GM12891 (cell line): ENCODE data around the gene MYLK.
A peak's percentile ranks its signal among the peaks of the same experiment; 100 is the strongest.
"Not testable (repeated sequence)": the region's sequence is repeated elsewhere in the genome, so short reads cannot be mapped to it uniquely, and the experiment has no call there.

Experiments
- DNase-seq: peaks from one replicate; pipeline ENCODE4 v3.0.0; 2011; ENCODE audit warnings: low spot score; ENCODE audit not compliant: insufficient read length
- FAIRE-seq: peaks from 2 replicates; lab custom pipeline; 2011; peaks lifted over from hg19 to GRCh38; lab: Jason Lieb, UNC
- PAX5 ChIP-seq: IDR thresholded peaks from 2 replicates; pipeline ENCODE4 v1.6.1; 2011; ENCODE audit warnings: low read length, moderate library complexity, mild to moderate bottlenecking; ENCODE audit not compliant: insufficient read depth, severe bottlenecking
- POLR2A ChIP-seq: IDR thresholded peaks from 2 replicates; pipeline ENCODE4 v1.6.1; 2011; ENCODE audit warnings: low read depth, low read length, control low read depth
- POLR2AphosphoS5 ChIP-seq: IDR thresholded peaks from 2 replicates; pipeline ENCODE4 v1.6.1; 2011; ENCODE audit warnings: low read depth, low read length, control low read depth
- POU2F2 ChIP-seq: IDR thresholded peaks from 2 replicates; pipeline ENCODE4 v1.6.1; 2011; ENCODE audit warnings: low read depth, mild to moderate bottlenecking, control low read depth, low read length, moderate library complexity
- SPI1 ChIP-seq: IDR thresholded peaks from 2 replicates; pipeline ENCODE4 v1.6.1; 2011; ENCODE audit warnings: low read depth, low read length, control low read depth
- TAF1 ChIP-seq: IDR thresholded peaks from 2 replicates; pipeline ENCODE4 v1.6.1; 2011; ENCODE audit warnings: low read depth, low read length, control low read depth

Gene MYLK

GRCh38 chr3:123621850-123622189 lies 262.3 kb downstream of the MYLK start:
- FAIRE-seq, result no peak
- TF ChIP-seq SPI1, result no peak
- TF ChIP-seq PAX5, result no peak
- TF ChIP-seq POLR2AphosphoS5, result no peak
- TF ChIP-seq POU2F2, result no peak
- TF ChIP-seq POLR2A, result no peak
- TF ChIP-seq TAF1, result no peak
- DNase-seq, result no peak

- DNase-seq, result no peak
- TF ChIP-seq POU2F2 (no peak), POLR2AphosphoS5 (no peak), TAF1 (no peak), SPI1 (no peak), PAX5 (no peak), POLR2A (no peak)
- FAIRE-seq, result no peak
Measured at GRCh38 chr3:123621186-123621849, 262.8 kb downstream of the MYLK start.

- DNase-seq (no peak), FAIRE-seq (no peak)
- TF ChIP-seq POU2F2 (no peak), SPI1 (no peak), POLR2A (no peak), POLR2AphosphoS5 (no peak), TAF1 (no peak), PAX5 (no peak)
Measured at GRCh38 chr3:123620343-123620742, 263.8 kb downstream of the MYLK start.

- FAIRE-seq, result no peak
- no peak for TF ChIP-seq TAF1
- TF ChIP-seq POLR2A, result no peak
- no peak for TF ChIP-seq POLR2AphosphoS5
- no peak for DNase-seq
Measured at GRCh38 chr3:123618768-123619484, 265.2 kb downstream of the MYLK start.

GRCh38 chr3:123618076-123618708 lies 265.9 kb downstream of the MYLK start:
- FAIRE-seq (peak; percentile 23), DNase-seq (no peak)
- TF ChIP-seq PAX5 (no peak), TAF1 (no peak), POU2F2 (no peak), POLR2A (no peak), SPI1 (no peak), POLR2AphosphoS5 (no peak)

- TF ChIP-seq POLR2A (no peak), POU2F2 (no peak), POLR2AphosphoS5 (no peak), TAF1 (no peak), SPI1 (no peak), PAX5 (no peak)
- DNase-seq (no peak), FAIRE-seq (no peak)
Measured at GRCh38 chr3:123616593-123616992, 267.5 kb downstream of the MYLK start.

- no peak for TF ChIP-seq PAX5
- TF ChIP-seq POLR2A, result no peak
- no peak for TF ChIP-seq SPI1
- no peak for TF ChIP-seq POU2F2
- no peak for TF ChIP-seq TAF1
- no peak for TF ChIP-seq POLR2AphosphoS5
- FAIRE-seq (no peak), DNase-seq (no peak)
Measured at GRCh38 chr3:123613543-123613942, 270.6 kb downstream of the MYLK start.

- FAIRE-seq, DNase-seq: not testable (repeated sequence)
Measured at GRCh38 chr3:123611674-123612073, 272.5 kb downstream of the MYLK start.

GRCh38 chr3:123611082-123611481 lies 273.1 kb downstream of the MYLK start:
- DNase-seq, result no peak
- TF ChIP-seq POLR2A (no peak), SPI1 (no peak), POU2F2 (no peak), PAX5 (no peak), POLR2AphosphoS5 (no peak), TAF1 (no peak)
- no peak for FAIRE-seq

- peak; percentile 86 for FAIRE-seq
- DNase-seq, result no peak
- TF ChIP-seq POLR2A, result no peak
- TF ChIP-seq PAX5, result peak; percentile 83
Measured at GRCh38 chr3:123610331-123610730, 273.8 kb downstream of the MYLK start.
